HEK293T (cell line): Measurements from ENCODE around the gene IRS2.
"Not testable (repeated sequence)": the region's sequence is repeated elsewhere in the genome, so short reads cannot be mapped to it uniquely, and the experiment has no call there.

Experiments
- CTCF ChIA-PET: fragments of 350-600 bp; formaldehyde crosslinking; extraction: SDS; loops from one replicate; lab custom pipeline; 2021; ENCODE audit warnings: antibody characterized with exemption, inconsistent platforms; lab: Yijun Ruan, JAX
- POLR2A ChIA-PET: fragments of 350-600 bp; formaldehyde crosslinking; extraction: SDS; loops from one replicate; lab custom pipeline; 2020; ENCODE audit warnings: antibody characterized with exemption, inconsistent platforms; lab: Yijun Ruan, JAX
- DNase-seq: peaks from one replicate; pipeline ENCODE4 v3.0.0; 2012; ENCODE audit warnings: mixed read lengths; ENCODE audit errors: extremely low spot score
- ARNT ChIP-seq: fragments of 450-650 bp; IDR thresholded peaks from 2 replicates; pipeline ENCODE4 v1.6.1; 2017; ENCODE audit warnings: mild to moderate bottlenecking
- BHLHE40 ChIP-seq: fragments of 450-650 bp; IDR thresholded peaks from 2 replicates; pipeline ENCODE4 v1.6.1; 2016; ENCODE audit warnings: mild to moderate bottlenecking, moderate library complexity, borderline replicate concordance
- CTBP1 ChIP-seq: fragments of 450-650 bp; IDR thresholded peaks from 2 replicates; pipeline ENCODE4 v1.6.1; 2016; ENCODE audit warnings: borderline replicate concordance
- ELF4 ChIP-seq: fragments of 450-650 bp; IDR thresholded peaks from 2 replicates; pipeline ENCODE4 v1.6.1; 2017; ENCODE audit warnings: antibody characterized with exemption
- FOXA1 ChIP-seq: fragments of 450-650 bp; IDR thresholded peaks from 2 replicates; pipeline ENCODE4 v1.6.1; 2016; ENCODE audit warnings: mild to moderate bottlenecking
- FOXK2 ChIP-seq: fragments of 450-650 bp; IDR thresholded peaks from 2 replicates; pipeline ENCODE4 v1.6.1; 2016; ENCODE audit warnings: mild to moderate bottlenecking
- FOXM1 ChIP-seq: fragments of 450-650 bp; IDR thresholded peaks from 2 replicates; pipeline ENCODE4 v1.6.1; 2017; ENCODE audit warnings: mild to moderate bottlenecking, borderline replicate concordance
- HDGF ChIP-seq: fragments of 450-650 bp; IDR thresholded peaks from 2 replicates; pipeline ENCODE4 v1.6.1; 2017; ENCODE audit warnings: antibody characterized with exemption, borderline replicate concordance
- L3MBTL2 ChIP-seq: fragments of 450-650 bp; conservative IDR thresholded peaks from 2 replicates; pipeline ENCODE4 v1.6.1; 2016; ENCODE audit warnings: mild to moderate bottlenecking
- LEF1 ChIP-seq: fragments of 450-650 bp; IDR thresholded peaks from 2 replicates; pipeline ENCODE4 v1.6.1; 2017; ENCODE audit warnings: mild to moderate bottlenecking, borderline replicate concordance
- NFRKB ChIP-seq: fragments of 450-650 bp; IDR thresholded peaks from 2 replicates; pipeline ENCODE4 v1.6.1; 2016; ENCODE audit warnings: mild to moderate bottlenecking, moderate library complexity
- PKNOX1 ChIP-seq: fragments of 450-650 bp; IDR thresholded peaks from 2 replicates; pipeline ENCODE4 v1.6.1; 2016
- SP1 ChIP-seq: fragments of 450-650 bp; IDR thresholded peaks from 2 replicates; pipeline ENCODE4 v1.6.1; 2017
- SUZ12 ChIP-seq: fragments of 450-650 bp; IDR thresholded peaks from 2 replicates; pipeline ENCODE4 v1.6.1; 2016; ENCODE audit warnings: mild to moderate bottlenecking
- TARDBP ChIP-seq: fragments of 450-650 bp; IDR thresholded peaks from 2 replicates; pipeline ENCODE4 v1.6.1; 2016
- ZNF384 ChIP-seq: fragments of 450-650 bp; IDR thresholded peaks from 2 replicates; pipeline ENCODE4 v1.6.1; 2016

The IRS2 gene

DNA sequence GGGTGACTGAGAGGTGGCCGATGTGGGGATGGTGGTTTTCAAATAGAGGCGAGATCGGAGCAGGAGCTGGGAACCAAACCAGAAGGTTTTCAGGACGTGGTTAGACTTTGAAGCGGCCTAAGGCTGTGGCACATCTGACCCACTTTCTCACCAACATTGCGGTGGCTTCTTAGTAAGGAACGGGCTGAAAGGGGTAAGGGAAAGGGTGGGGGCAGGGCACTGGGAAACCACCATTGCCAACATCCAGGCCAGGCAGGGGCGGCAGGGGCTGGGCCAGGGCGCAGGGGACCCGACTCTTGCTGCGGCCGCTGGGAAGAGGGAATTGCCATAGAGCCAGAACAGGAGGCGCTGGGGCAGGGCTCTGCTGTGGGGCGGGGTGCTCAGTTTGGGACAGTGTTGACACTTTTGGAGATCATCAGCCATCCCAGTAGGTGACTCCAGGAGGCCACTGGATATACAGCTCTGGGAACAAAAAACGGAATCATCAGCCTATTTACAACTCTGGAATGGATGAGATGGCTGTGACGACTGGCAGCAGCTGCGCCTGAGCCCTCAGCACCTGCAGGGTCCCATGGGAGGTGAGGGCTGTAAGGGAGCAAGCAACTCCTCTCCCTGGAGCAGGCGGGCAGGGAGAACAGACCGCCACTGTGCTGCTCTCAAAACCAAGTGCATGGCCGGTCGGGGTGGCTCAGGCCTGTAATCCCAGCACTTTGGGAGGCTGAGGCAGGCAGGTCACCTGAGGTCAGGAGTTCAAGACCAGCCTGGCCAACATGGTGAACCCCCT lies 52.2 kb downstream of the IRS2 start:
- CTCF ChIA-PET = no interaction called here
- no peak for DNase-seq
- TF ChIP-seq ELF4 = no peak
- TF ChIP-seq BHLHE40 = no peak
- TF ChIP-seq FOXM1 = no peak
- no peak for TF ChIP-seq ARNT
- TF ChIP-seq PKNOX1 = no peak
- no peak for TF ChIP-seq SUZ12
- no peak for TF ChIP-seq SP1
- TF ChIP-seq FOXA1 = no peak
- no peak for TF ChIP-seq LEF1
- no peak for TF ChIP-seq L3MBTL2
- POLR2A ChIA-PET = no interaction called here

- DNase-seq = no peak
- no peak for TF ChIP-seq L3MBTL2
- no peak for TF ChIP-seq SP1
- TF ChIP-seq LEF1 = no peak
- no peak for TF ChIP-seq HDGF
- TF ChIP-seq ARNT = no peak
- TF ChIP-seq FOXK2 = no peak
- TF ChIP-seq NFRKB = no peak
- no peak for TF ChIP-seq FOXA1
- no peak for TF ChIP-seq SUZ12
- no peak for TF ChIP-seq TARDBP
- TF ChIP-seq ZNF384 = no peak
- TF ChIP-seq BHLHE40 = no peak
- TF ChIP-seq ELF4 = no peak
- no peak for TF ChIP-seq FOXM1
- no peak for TF ChIP-seq CTBP1
- no peak for TF ChIP-seq PKNOX1
- ChIA-PET POLR2A (no interaction called here), CTCF (no interaction called here)
These were observed 52.8 kb downstream of the IRS2 start for GRCh38 chr13:109733550-109733949.

GRCh38 chr13:109732470-109733170 lies 53.8 kb downstream of the IRS2 start:
- DNase-seq, POLR2A ChIA-PET, CTCF ChIA-PET: not testable (repeated sequence)

GRCh38 chr13:109730812-109731335 lies 55.5 kb downstream of the IRS2 start:
- CTCF ChIA-PET = no interaction called here
- no peak for DNase-seq
- POLR2A ChIA-PET = no interaction called here
- TF ChIP-seq ARNT (no peak), HDGF (no peak), PKNOX1 (no peak), FOXK2 (no peak), FOXM1 (no peak), TARDBP (no peak), L3MBTL2 (no peak)

DNA sequence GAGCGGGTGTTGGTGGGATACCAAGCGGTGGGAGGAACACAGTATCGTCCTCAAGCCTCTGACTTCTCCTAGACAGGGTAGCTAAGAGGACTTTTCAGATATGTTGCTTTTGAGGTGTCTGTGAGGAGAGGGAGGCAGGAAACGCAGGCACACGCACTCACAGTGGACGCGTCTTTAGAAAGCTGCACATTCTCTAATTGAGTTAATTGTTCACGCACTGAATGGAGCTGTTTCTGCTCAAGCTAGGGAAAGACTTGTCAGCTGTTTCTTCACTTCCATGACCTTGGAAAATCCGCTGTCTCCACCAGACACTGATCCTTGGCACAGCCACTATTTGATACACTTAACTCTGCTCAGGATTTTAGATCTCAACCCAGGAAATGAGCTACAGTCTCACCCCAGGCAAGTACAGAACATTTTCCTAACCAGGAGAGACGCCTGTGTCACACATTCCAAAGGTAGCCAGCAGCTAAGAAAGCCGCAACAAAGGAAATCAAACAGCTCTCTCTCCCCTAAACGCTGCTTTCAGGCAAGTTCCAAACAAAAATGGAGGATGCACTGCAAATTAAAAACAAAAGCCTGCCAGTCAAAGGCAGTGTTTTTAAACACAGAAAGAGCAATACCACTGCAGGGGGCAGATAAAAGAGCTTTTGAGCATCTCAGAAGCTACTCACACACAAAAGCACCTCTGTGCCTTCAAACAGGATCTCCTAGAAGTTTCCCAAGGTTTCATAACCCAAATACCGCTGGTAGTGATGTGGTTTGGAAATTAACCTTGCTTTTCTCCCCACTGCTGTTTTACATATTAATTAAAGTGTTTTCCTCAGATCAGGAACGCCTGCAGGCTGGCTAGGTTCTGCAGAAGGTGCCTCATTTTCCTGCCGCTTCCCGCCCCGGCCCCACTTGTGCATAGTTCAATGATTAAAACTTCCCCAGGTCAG lies 57.3 kb downstream of the IRS2 start:
- POLR2A ChIA-PET = no interaction called here
- CTCF ChIA-PET = no interaction called here
- no peak for DNase-seq
- TF ChIP-seq PKNOX1 = no peak
- TF ChIP-seq FOXK2 = no peak
- no peak for TF ChIP-seq SP1
- TF ChIP-seq L3MBTL2 = no peak
- no peak for TF ChIP-seq LEF1
- no peak for TF ChIP-seq HDGF
- no peak for TF ChIP-seq NFRKB
- TF ChIP-seq FOXM1 = no peak
- TF ChIP-seq ELF4 = no peak
- TF ChIP-seq CTBP1 = no peak
- TF ChIP-seq SUZ12 = no peak
- no peak for TF ChIP-seq FOXA1
- no peak for TF ChIP-seq ZNF384
- TF ChIP-seq TARDBP = no peak
- TF ChIP-seq BHLHE40 = no peak
